Activated CD4-positive, alpha-beta T cell treated with anti-CD3 and anti-CD28 coated beads for 36 hours (primary cell): ENCODE data around the gene NPTX1. TPM values are rescaled to one million over a fixed set of nuclear protein-coding genes. Genes with fewer than 3 reads are reported as not detected.
A peak's percentile ranks its signal among the peaks of the same experiment; 100 is the strongest.

Experiments
- ATAC-seq: fragments of 200-7000 bp; cut with Tn5 transposase; one replicate; pipeline ENCODE4 v1.10.0; 2021; ENCODE audit warnings: mild to moderate bottlenecking, moderate library complexity
- CTCF ChIA-PET: fragments of 350-600 bp; sonication (Branson Sonifier 250); formaldehyde crosslinking; loops from one replicate; lab custom pipeline; 2021; ENCODE audit warnings: antibody characterized with exemption; lab: Charles Lee
- POLR2A ChIA-PET: fragments of 350-600 bp; sonication (Branson Sonifier 250); formaldehyde crosslinking; loops from one replicate; lab custom pipeline; 2021; ENCODE audit warnings: antibody characterized with exemption, inconsistent platforms; lab: Charles Lee
- DNase-seq: peaks from one replicate; pipeline ENCODE4 v3.0.0-alpha.2; 2020
- H3K27ac Mint-ChIP-seq: one replicate; pipeline ENCODE4 v1.8.0; 2021; ENCODE audit warnings: mixed read lengths
- H3K27me3 Mint-ChIP-seq: one replicate; pipeline ENCODE4 v1.8.0; 2021; ENCODE audit warnings: mixed read lengths
- H3K36me3 Mint-ChIP-seq: one replicate; pipeline ENCODE4 v1.8.0; 2021; ENCODE audit warnings: low read depth, mixed read lengths
- H3K4me1 Mint-ChIP-seq: one replicate; pipeline ENCODE4 v1.8.0; 2021; ENCODE audit warnings: mixed read lengths
- H3K4me3 Mint-ChIP-seq: one replicate; pipeline ENCODE4 v1.8.0; 2021; ENCODE audit warnings: mild to moderate bottlenecking, moderate library complexity, mixed read lengths
- H3K9me3 Mint-ChIP-seq: one replicate; pipeline ENCODE4 v1.8.0; 2021; ENCODE audit warnings: low read depth, mixed read lengths
- intact Hi-C, 2 experiments: fragments of 100-400 bp; cut with DNase I in 1 of 2; cut with micrococcal nuclease in 1 of 2; formaldehyde crosslinking; loops; one replicate each; pipeline versions ENCODE4 v1.14.2 to v1.15.1; 2022 to 2024; cut with DNase I, micrococcal nuclease
- total RNA-seq, 2 experiments: library from RNA; stranded (reverse); gene quantifications; one replicate each; pipeline ENCODE4 v1.2.3, GENCODE V29; 2021

The NPTX1 gene
- total RNA-seq, 2 experiments from 2014 or later = 22.7 to 27.5 TPM

GRCh38 chr17:80476877-80477646 is 655 bp upstream of the NPTX1 start:
- ATAC-seq (no peak), DNase-seq (peak; percentile 35)
- intact Hi-C loops = loop anchor here in 1 of 2 experiments (5.0 to 10.0 kb wide), 2 partner anchors 420 to 918 kb away; partner anchors contain the start of gene BAHCC1
- Mint-ChIP-seq H3K9me3 (no peaks in the 10 kb centered on the region), H3K36me3 (peaks cover 5% of the 10 kb centered on the region), H3K27ac (no peak overlapping the region), H3K27me3 (peaks cover 45% of the 10 kb centered on the region), H3K4me1 (peaks cover 18% of the 10 kb centered on the region), H3K4me3 (no peak overlapping the region)
- ChIA-PET POLR2A (interaction anchor here (0.5 to 1.0 kb wide), 2 partner anchors 12 to 22 kb away, joined by 3 to 4 read pairs; no protein-coding TSS in a partner anchor), CTCF (no interaction called here)

DNA sequence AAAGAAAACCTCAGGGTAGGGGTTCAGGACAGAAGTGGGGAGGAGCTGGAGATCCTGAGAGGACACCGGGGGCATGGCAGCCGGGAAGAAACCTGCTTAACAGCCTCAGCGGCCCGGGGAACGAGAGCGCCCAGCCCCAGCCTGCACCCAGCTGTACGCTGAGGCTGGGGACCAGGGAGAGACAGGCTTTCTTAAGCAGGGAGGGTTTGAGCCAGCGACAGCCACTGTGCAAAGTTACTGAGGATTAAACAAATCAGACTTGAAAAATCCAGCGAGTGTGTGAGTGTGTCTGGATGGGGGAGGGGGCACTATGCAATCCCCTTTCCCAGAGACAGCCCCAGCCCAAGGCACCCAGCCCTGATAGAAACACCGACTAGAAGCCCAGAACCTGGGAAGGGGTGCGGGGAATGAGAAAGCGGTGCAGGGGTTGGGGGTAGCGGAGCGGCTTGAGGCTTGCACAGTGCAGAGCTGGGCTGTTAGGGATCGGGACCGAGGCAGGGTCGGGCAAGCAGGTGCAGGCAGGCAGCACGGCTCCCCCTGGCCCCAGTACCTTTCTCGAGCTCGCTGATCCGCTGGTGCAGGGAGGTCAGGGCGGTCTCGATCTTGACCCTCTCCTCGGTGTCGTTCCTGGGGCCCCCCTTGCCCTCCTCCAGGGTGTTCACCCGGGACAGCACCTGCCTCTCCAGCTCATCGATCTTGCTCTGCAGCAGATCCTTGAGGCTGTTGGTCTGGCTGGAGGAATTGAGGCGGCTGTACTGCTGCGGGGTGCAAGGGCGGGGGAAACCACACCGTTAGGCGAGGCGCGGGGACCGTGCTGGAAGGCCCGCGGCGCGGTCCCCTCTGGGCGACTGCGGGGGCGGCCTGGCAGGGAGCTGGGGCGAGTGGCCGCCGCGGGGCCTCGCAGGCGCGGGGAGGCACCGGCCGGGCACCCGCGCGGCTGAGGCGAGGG is 1.2 kb downstream of the NPTX1 start:
- CTCF ChIA-PET = interaction anchor here (0.5 to 1.4 kb wide), 3 partner anchors 21 to 306 kb away, joined by 3 to 6 read pairs (median 3); no protein-coding TSS in a partner anchor

DNA sequence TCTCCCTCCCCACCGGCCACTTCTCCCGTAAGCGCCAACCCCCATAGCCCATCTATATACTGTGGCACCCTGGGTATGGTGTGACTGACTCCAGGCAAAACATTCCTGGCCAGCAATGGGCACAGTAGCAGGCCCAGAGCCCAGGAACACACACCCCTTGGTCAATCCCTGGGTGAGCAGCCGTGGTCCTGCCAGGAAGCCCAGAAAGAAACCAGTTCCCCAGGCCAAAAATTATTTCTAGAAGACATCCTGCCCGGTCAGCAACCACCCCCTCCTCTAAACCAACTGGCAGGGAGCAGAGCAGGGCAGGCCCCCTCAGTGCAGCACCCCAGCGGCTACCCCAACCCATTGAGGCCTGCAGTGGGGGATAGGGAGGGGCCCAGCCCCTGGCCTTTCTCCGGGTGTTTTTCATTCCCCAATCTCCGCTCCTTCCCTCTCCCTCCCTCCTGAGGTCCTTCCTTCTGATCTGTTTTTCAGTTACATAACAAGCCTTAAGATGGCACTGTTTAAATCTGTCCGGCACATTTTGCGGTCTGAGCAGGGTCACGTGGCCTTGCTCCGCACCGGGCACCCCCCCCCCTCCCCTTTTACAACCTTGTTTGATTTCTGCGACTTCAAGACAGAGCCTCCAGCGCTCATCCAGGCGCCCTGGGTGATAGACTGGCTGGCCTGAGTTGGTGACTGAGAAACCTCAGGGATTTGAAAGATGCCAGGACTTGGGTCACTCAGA is 2.0 kb downstream of the NPTX1 start:
- Mint-ChIP-seq H3K27ac (no peak overlapping the region), H3K27me3 (peaks cover 28% of the 10 kb centered on the region), H3K9me3 (no peaks in the 10 kb centered on the region), H3K36me3 (peaks cover 7% of the 10 kb centered on the region), H3K4me3 (peak overlapping the region; percentile 66), H3K4me1 (peaks cover 19% of the 10 kb centered on the region)
- DNase-seq = peak; percentile 69
- intact Hi-C loops = loop anchor here in 1 of 2 experiments (2.0 to 10.0 kb wide), 2 partner anchors 100 to 920 kb away; partner anchors contain the start of gene BAHCC1
- ATAC-seq = no peak
- ChIA-PET CTCF (interaction anchor here (1.1 to 1.4 kb wide), 2 partner anchors 20 to 307 kb away, joined by 3 to 6 read pairs; no protein-coding TSS in a partner anchor), POLR2A (no interaction called here)

More for the DNA sequence above, 1.2 kb downstream of the NPTX1 start:
- H3K9me3 Mint-ChIP-seq = no peaks in the 10 kb centered on the region
- ATAC-seq (peak; percentile 47), DNase-seq (peak; percentile 38)
- intact Hi-C loops = loop anchor here in 1 of 2 experiments (1.0 to 10.0 kb wide), 4 partner anchors 20 to 920 kb away; partner anchors contain the start of gene BAHCC1
- peaks cover 19% of the 10 kb centered on the region for H3K4me1 Mint-ChIP-seq
- no peak overlapping the region for H3K27ac Mint-ChIP-seq
- POLR2A ChIA-PET = interaction anchor here (0.6 kb wide), 1 partner anchor 48 kb away, joined by 3 read pairs; no protein-coding TSS in a partner anchor
- peak overlapping the region; percentile 66 for H3K4me3 Mint-ChIP-seq
- H3K27me3 Mint-ChIP-seq = peaks cover 35% of the 10 kb centered on the region
- H3K36me3 Mint-ChIP-seq = peaks cover 7% of the 10 kb centered on the region

GRCh38 chr17:80473701-80474100 is 2.7 kb downstream of the NPTX1 start:
- no peak overlapping the region for H3K27ac Mint-ChIP-seq
- POLR2A ChIA-PET = interaction anchor here (0.6 kb wide), 1 partner anchor 383 kb away, joined by 3 read pairs; no protein-coding TSS in a partner anchor
- H3K4me1 Mint-ChIP-seq = peaks cover 16% of the 10 kb centered on the region
- H3K36me3 Mint-ChIP-seq = peaks cover 9% of the 10 kb centered on the region
- CTCF ChIA-PET = no interaction called here
- intact Hi-C loops = loop anchor here in 1 of 2 experiments (2.0 to 10.0 kb wide), 2 partner anchors 101 to 921 kb away; partner anchors contain the start of gene BAHCC1
- DNase-seq (no peak), ATAC-seq (no peak)
- peak overlapping the region; percentile 66 for H3K4me3 Mint-ChIP-seq
- H3K27me3 Mint-ChIP-seq = peaks cover 24% of the 10 kb centered on the region
- no peaks in the 10 kb centered on the region for H3K9me3 Mint-ChIP-seq

DNA sequence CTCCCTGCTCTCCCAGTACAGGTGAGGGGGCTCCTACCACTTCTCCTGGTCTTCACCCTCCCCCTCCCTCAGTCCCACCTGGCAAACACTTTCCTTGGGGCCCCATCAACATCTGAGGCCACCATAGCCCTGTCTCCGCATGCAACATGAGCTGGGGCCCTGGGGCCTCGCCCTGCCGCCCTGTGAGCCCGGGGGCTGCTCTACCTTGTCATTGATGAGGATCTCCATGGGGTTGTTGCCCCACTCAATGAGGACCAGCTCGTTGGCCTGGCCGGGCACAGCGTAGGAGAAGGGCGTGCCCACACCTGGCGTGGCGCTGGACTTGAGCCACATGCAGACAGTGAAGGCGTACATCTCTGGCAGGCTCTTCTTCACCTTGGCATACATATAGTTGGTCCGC is 3.4 kb downstream of the NPTX1 start:
- Mint-ChIP-seq H3K9me3 (no peaks in the 10 kb centered on the region), H3K27me3 (peaks cover 26% of the 10 kb centered on the region), H3K36me3 (peaks cover 9% of the 10 kb centered on the region), H3K4me3 (no peak overlapping the region), H3K4me1 (peaks cover 16% of the 10 kb centered on the region), H3K27ac (no peak overlapping the region)
- ATAC-seq = no peak
- CTCF ChIA-PET = interaction anchor here (0.7 kb wide), 1 partner anchor 804 kb away, joined by 3 read pairs; no protein-coding TSS in a partner anchor
- POLR2A ChIA-PET = interaction anchor here (0.6 kb wide), 1 partner anchor 384 kb away, joined by 3 read pairs; no protein-coding TSS in a partner anchor
- intact Hi-C loops = loop anchor here in 1 of 2 experiments (10.0 kb wide), 1 partner anchor 922 kb away; the partner anchor contains the start of gene BAHCC1
- DNase-seq = no peak

DNA sequence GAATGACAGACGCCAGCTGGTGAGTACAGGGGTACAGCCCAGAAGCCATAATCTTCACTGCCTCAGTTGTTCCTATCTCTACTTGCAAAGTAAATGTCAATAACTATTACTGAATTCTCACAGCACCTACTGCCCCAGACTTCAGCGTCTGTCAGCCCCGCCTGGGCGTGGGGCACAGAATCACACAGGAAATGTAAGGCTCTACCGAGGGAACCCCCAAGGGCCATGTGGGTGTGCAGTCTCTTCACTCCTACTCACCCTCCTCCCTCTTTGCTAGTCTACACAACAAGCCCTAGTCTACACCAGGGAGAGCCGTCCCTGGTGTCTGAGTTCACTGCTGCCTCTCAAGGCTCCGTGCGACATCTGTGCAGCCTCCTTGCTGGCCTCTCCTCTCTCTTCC is 4.5 kb downstream of the NPTX1 start:
- H3K27me3 Mint-ChIP-seq = peaks cover 32% of the 10 kb centered on the region
- CTCF ChIA-PET = interaction anchor here (0.7 kb wide), 1 partner anchor 580 kb away, joined by 3 read pairs; no protein-coding TSS in a partner anchor
- ATAC-seq (no peak), DNase-seq (no peak)
- POLR2A ChIA-PET = no interaction called here
- peaks cover 9% of the 10 kb centered on the region for H3K36me3 Mint-ChIP-seq
- H3K9me3 Mint-ChIP-seq = no peaks in the 10 kb centered on the region
- no peak overlapping the region for H3K4me3 Mint-ChIP-seq
- peaks cover 16% of the 10 kb centered on the region for H3K4me1 Mint-ChIP-seq
- intact Hi-C loops = loop anchor here in 1 of 2 experiments (10.0 kb wide), 1 partner anchor 923 kb away; the partner anchor contains the start of gene BAHCC1
- H3K27ac Mint-ChIP-seq = no peak overlapping the region

DNA sequence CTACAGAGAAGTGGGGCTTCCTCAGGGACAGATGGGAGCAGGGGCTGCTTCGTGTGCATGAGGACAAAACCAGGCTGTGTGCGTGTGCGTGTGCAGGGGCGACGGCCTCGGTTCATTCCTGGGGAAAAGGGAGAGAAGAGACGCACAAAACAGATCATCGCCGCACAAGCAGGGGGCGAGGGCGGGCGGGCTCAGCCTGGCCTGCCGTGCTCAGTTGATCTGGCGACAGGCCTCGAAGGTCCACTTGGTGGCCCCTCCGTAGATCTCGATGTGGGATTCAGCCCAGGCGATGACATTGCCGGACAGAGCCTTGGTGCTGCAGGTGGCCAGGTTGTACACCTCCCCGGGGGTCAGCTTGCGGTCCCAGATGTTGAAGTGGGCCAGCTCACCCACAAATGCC is 5.8 kb downstream of the NPTX1 start:
- peaks cover 16% of the 10 kb centered on the region for H3K4me1 Mint-ChIP-seq
- intact Hi-C loops = loop anchor here in 1 of 2 experiments (10.0 kb wide), 1 partner anchor 924 kb away; the partner anchor contains the start of gene BAHCC1
- H3K4me3 Mint-ChIP-seq = no peak overlapping the region
- H3K36me3 Mint-ChIP-seq = peaks cover 9% of the 10 kb centered on the region
- ChIA-PET CTCF (no interaction called here), POLR2A (no interaction called here)
- no peak overlapping the region for H3K27ac Mint-ChIP-seq
- H3K9me3 Mint-ChIP-seq = no peaks in the 10 kb centered on the region
- peaks cover 34% of the 10 kb centered on the region for H3K27me3 Mint-ChIP-seq
- no peak for DNase-seq
- ATAC-seq = no peak

DNA sequence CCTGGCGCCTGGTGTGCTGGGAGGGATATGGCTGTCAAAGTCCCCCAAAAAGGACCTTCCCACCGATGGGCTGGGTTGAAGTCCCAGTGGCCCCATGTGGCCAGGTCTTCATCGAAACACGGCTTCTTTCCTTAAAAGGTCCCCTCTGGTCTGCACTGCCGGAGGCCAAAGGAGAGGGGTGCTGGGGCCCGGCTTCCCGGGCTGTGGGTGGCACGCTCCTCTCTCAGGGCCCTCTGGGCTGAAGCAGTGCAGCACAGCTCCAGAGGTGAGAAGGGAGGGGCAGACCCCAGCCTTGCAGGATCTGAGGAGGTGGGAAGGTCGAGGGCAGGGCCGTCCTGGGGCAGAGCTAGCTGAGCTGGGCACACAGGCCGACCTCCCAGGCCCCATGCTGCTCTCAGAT is 6.7 kb downstream of the NPTX1 start:
- POLR2A ChIA-PET = no interaction called here
- CTCF ChIA-PET = no interaction called here
- intact Hi-C loops = loop anchor here in 1 of 2 experiments (10.0 kb wide), 1 partner anchor 925 kb away; the partner anchor contains the start of gene BAHCC1
- H3K9me3 Mint-ChIP-seq = no peaks in the 10 kb centered on the region
- peaks cover 6% of the 10 kb centered on the region for H3K4me1 Mint-ChIP-seq
- H3K4me3 Mint-ChIP-seq = no peak overlapping the region
- peaks cover 26% of the 10 kb centered on the region for H3K27me3 Mint-ChIP-seq
- no peak overlapping the region for H3K27ac Mint-ChIP-seq
- no peak for ATAC-seq
- peaks cover 9% of the 10 kb centered on the region for H3K36me3 Mint-ChIP-seq
- DNase-seq = no peak

- ATAC-seq = no peak
- H3K9me3 Mint-ChIP-seq = no peaks in the 10 kb centered on the region
- POLR2A ChIA-PET = no interaction called here
Observed at GRCh38 chr17:80468781-80469493, 7.5 kb downstream of the NPTX1 start.

More at GRCh38 chr17:80468781-80469493, 7.5 kb downstream of the NPTX1 start:
- Mint-ChIP-seq H3K4me1 (peaks cover 5% of the 10 kb centered on the region), H3K27ac (no peak overlapping the region), H3K36me3 (peaks cover 9% of the 10 kb centered on the region), H3K27me3 (peaks cover 24% of the 10 kb centered on the region), H3K4me3 (no peak overlapping the region)
- CTCF ChIA-PET = interaction anchor here (0.6 kb wide), 1 partner anchor 18 kb away, joined by 3 read pairs; no protein-coding TSS in a partner anchor
- intact Hi-C loops = no loop called here
- DNase-seq = no peak
